Measurements from ENCODE around the gene BMERB1. TPM values are rescaled to one million over a fixed set of nuclear protein-coding genes. Genes with fewer than 3 reads are reported as not detected.

BMERB1 gene
- total RNA-seq, 2 donors from 2014 or later, result 6.3 to 10.4 TPM

GRCh38 chr16:15592324-15592723, 157.9 kb downstream of the BMERB1 start:
- Histone ChIP-seq H3K27me3 (ENCODE audit: control insufficient read depth, insufficient read depth, low read length, poor library complexity, severe bottlenecking) (no peaks in the 10 kb centered on the region), H3K4me1 (ENCODE audit: control insufficient read depth, insufficient read depth, low read length) (no peaks in the 10 kb centered on the region), H3K9me3 (ENCODE audit: control insufficient read depth, low read length) (peaks cover 5% of the 10 kb centered on the region), H3K4me3 (ENCODE audit: low read length) (no peak overlapping the region), H3K36me3 (ENCODE audit: control insufficient read depth, insufficient read depth, low read length) (peaks cover 38% of the 10 kb centered on the region), H3K27ac (ENCODE audit: low read depth, low read length) (no peak overlapping the region), H3K9ac (ENCODE audit: extremely low read depth, low read length, poor library complexity, severe bottlenecking) (no peak overlapping the region)
- H3K4me1 Mint-ChIP-seq, result peaks cover 13% of the 10 kb centered on the region
- WGBS, 2 experiments (ENCODE audit: insufficient coverage in 1 of 2, insufficient read length in 1 of 2), result 96 to 97% methylated on average over 5 to 9 of the region's 9 CpGs
- H3K4me3 Mint-ChIP-seq, result no peak overlapping the region
- no peaks in the 10 kb centered on the region for H3K27me3 Mint-ChIP-seq (ENCODE audit: insufficient read depth)
- H3K9me3 Mint-ChIP-seq, result peaks cover 14% of the 10 kb centered on the region
- TF ChIP-seq CTCF (conservative IDR thresholded peaks at IDR 0.05), result no peak
- H3K36me3 Mint-ChIP-seq (ENCODE audit: low read depth), result peaks cover 54% of the 10 kb centered on the region
- H3K27ac Mint-ChIP-seq, result no peak overlapping the region
- peak; percentile 51 for DNase-seq

GRCh38 chr16:15593235-15593634, 158.8 kb downstream of the BMERB1 start:
- Mint-ChIP-seq H3K27me3 (ENCODE audit: insufficient read depth) (no peaks in the 10 kb centered on the region), H3K27ac (peak overlapping the region; percentile 45), H3K4me1 (peaks cover 13% of the 10 kb centered on the region), H3K36me3 (ENCODE audit: low read depth) (peaks cover 52% of the 10 kb centered on the region), H3K4me3 (no peak overlapping the region), H3K9me3 (peaks cover 5% of the 10 kb centered on the region)
- DNase-seq, result no peak
- Histone ChIP-seq H3K4me3 (ENCODE audit: low read length) (no peak overlapping the region), H3K27me3 (ENCODE audit: control insufficient read depth, insufficient read depth, low read length, poor library complexity, severe bottlenecking) (no peaks in the 10 kb centered on the region), H3K4me1 (ENCODE audit: control insufficient read depth, insufficient read depth, low read length) (no peaks in the 10 kb centered on the region), H3K9ac (ENCODE audit: extremely low read depth, low read length, poor library complexity, severe bottlenecking) (no peak overlapping the region), H3K9me3 (ENCODE audit: control insufficient read depth, low read length) (no peaks in the 10 kb centered on the region), H3K27ac (ENCODE audit: low read depth, low read length) (no peak overlapping the region), H3K36me3 (ENCODE audit: control insufficient read depth, insufficient read depth, low read length) (peaks cover 43% of the 10 kb centered on the region)
- TF ChIP-seq CTCF (conservative IDR thresholded peaks at IDR 0.05), result no peak
- WGBS, 2 experiments (ENCODE audit: insufficient coverage in 1 of 2, insufficient read length in 1 of 2), result 92 to 100% methylated on average over 3 to 9 of the region's 9 CpGs

- H3K9me3 ChIP-seq (ENCODE audit: control insufficient read depth, low read length), result no peaks in the 10 kb centered on the region
- H3K4me1 ChIP-seq (ENCODE audit: control insufficient read depth, insufficient read depth, low read length), result peaks cover 7% of the 10 kb centered on the region
- Mint-ChIP-seq H3K36me3 (ENCODE audit: low read depth) (peaks cover 48% of the 10 kb centered on the region), H3K27ac (no peak overlapping the region), H3K4me1 (peaks cover 23% of the 10 kb centered on the region), H3K9me3 (peaks cover 2% of the 10 kb centered on the region), H3K27me3 (ENCODE audit: insufficient read depth) (no peaks in the 10 kb centered on the region), H3K4me3 (no peak overlapping the region)
- no peak overlapping the region for H3K4me3 ChIP-seq (ENCODE audit: low read length)
- H3K9ac ChIP-seq (ENCODE audit: extremely low read depth, low read length, poor library complexity, severe bottlenecking), result no peak overlapping the region
- no peak for TF ChIP-seq CTCF (conservative IDR thresholded peaks at IDR 0.05)
- H3K27me3 ChIP-seq (ENCODE audit: control insufficient read depth, insufficient read depth, low read length, poor library complexity, severe bottlenecking), result no peaks in the 10 kb centered on the region
- WGBS, 2 experiments (ENCODE audit: insufficient coverage in 1 of 2, insufficient read length in 1 of 2), result 89 to 92% methylated on average over 5 to 6 of the region's 6 CpGs
- H3K27ac ChIP-seq (ENCODE audit: low read depth, low read length), result no peak overlapping the region
- no peak for DNase-seq
- peaks cover 56% of the 10 kb centered on the region for H3K36me3 ChIP-seq (ENCODE audit: control insufficient read depth, insufficient read depth, low read length)
Observed at GRCh38 chr16:15594711-15595320, 160.4 kb downstream of the BMERB1 start.
